Neural progenitor cell (in vitro differentiated cells): ENCODE results near the gene ITPR2.

Experiments used
- CTCF ChIP-seq: fragments of 200-600 bp; sonication (generic); IDR thresholded peaks from 2 replicates; pipeline ENCODE4 v1.5.1; 2017; ENCODE audit warnings: antibody characterized with exemption, mild to moderate bottlenecking
- EZH2 ChIP-seq: fragments of 200-600 bp; sonication (generic); IDR thresholded peaks from 2 replicates; pipeline ENCODE4 v1.6.1; 2017; ENCODE audit warnings: antibody characterized with exemption, mild to moderate bottlenecking, moderate library complexity
- EZH2phosphoT487 ChIP-seq: fragments of 200-600 bp; sonication (generic); IDR thresholded peaks from 2 replicates; pipeline ENCODE4 v1.6.1; 2017; ENCODE audit warnings: antibody characterized with exemption

GRCh38 chr12:26566186-26566585 lies 266.8 kb downstream of the ITPR2 start:
- TF ChIP-seq CTCF = no peak
- TF ChIP-seq EZH2 = no peak
- TF ChIP-seq EZH2phosphoT487 = no peak
